Smooth muscle cell (in vitro differentiated cells): Measurements from ENCODE around the gene RGPD4. TPM values are rescaled to one million over a fixed set of nuclear protein-coding genes. Genes with fewer than 3 reads are reported as not detected.

Experiments used
- DNase-seq: peaks from one replicate; lab custom pipeline; 2025; ENCODE audit not compliant: unreplicated experiment; lab: John Stamatoyannopoulos, UW
- H2AFZ ChIP-seq: fragments of 200-600 bp; sonication (generic); 2 replicates; pipeline ENCODE4 v1.6.0; 2016; ENCODE audit warnings: antibody characterized with exemption, low read depth, mild to moderate bottlenecking
- H3F3A ChIP-seq: fragments of 200-600 bp; sonication (generic); 2 replicates; pipeline ENCODE4 v1.6.0; 2017; ENCODE audit warnings: antibody characterized with exemption, low read depth
- H3K27ac ChIP-seq: fragments of 200-600 bp; sonication (generic); 2 replicates; pipeline ENCODE4 v1.5.1; 2016; ENCODE audit warnings: low read depth, mild to moderate bottlenecking
- H3K27me3 ChIP-seq: fragments of 200-600 bp; sonication (generic); 2 replicates; pipeline ENCODE4 v1.6.1; 2016; ENCODE audit warnings: low read depth, mild to moderate bottlenecking
- H3K36me3 ChIP-seq: fragments of 200-600 bp; sonication (generic); 2 replicates; pipeline ENCODE4 v1.5.1; 2016; ENCODE audit warnings: low read depth
- H3K4me1 ChIP-seq: fragments of 200-600 bp; sonication (generic); 2 replicates; pipeline ENCODE4 v1.5.1; 2016; ENCODE audit warnings: low read depth
- H3K4me2 ChIP-seq: fragments of 200-600 bp; sonication (generic); 2 replicates; pipeline ENCODE4 v1.6.0; 2016; ENCODE audit warnings: mild to moderate bottlenecking
- H3K4me3 ChIP-seq: fragments of 200-600 bp; sonication (generic); 2 replicates; pipeline ENCODE4 v1.5.1; 2016; ENCODE audit warnings: mild to moderate bottlenecking
- H3K79me2 ChIP-seq: fragments of 200-600 bp; sonication (generic); 2 replicates; pipeline ENCODE4 v1.6.0; 2016; ENCODE audit warnings: low read depth, mild to moderate bottlenecking
- H3K9ac ChIP-seq: fragments of 200-600 bp; sonication (generic); 2 replicates; pipeline ENCODE4 v1.6.0; 2016; ENCODE audit warnings: low read depth
- H3K9me3 ChIP-seq: fragments of 200-600 bp; sonication (generic); replicated peaks from 2 replicates; pipeline ENCODE4 v1.5.1; 2016; ENCODE audit warnings: low read depth
- H4K20me1 ChIP-seq: fragments of 200-600 bp; sonication (generic); 2 replicates; pipeline ENCODE4 v1.6.0; 2016; ENCODE audit warnings: low read depth
- CTCF ChIP-seq: fragments of 200-600 bp; sonication (generic); IDR thresholded peaks from 2 replicates; pipeline ENCODE4 v1.5.1; 2017; ENCODE audit warnings: borderline replicate concordance, mild to moderate bottlenecking, antibody characterized with exemption; ENCODE audit not compliant: insufficient read depth, poor library complexity, severe bottlenecking
- WGBS: methylation state at CpG from one replicate; pipeline ENCODE4 v1.1.7; 2016; ENCODE audit warnings: low lambda C conversion rate; 5-methylcytosine and 5-hydroxymethylcytosine counted together
- polyA plus RNA-seq: library from polyadenylated mRNA; unstranded; fragments of >200 nt; fragmentation: Nextera tagmentation; extraction: Ambion mirVana; gene quantifications from 2 replicates; pipeline ENCODE4 v1.2.1, GENCODE V29; 2016
- total RNA-seq: library from RNA; depleted of rRNA; stranded (reverse); fragments of >200 nt; gene quantifications from 2 replicates; pipeline ENCODE4 v1.2.3, GENCODE V29; 2014

The RGPD4 gene
- total and polyA plus RNA-seq, 2 experiments from 2014 or later = 0.04 TPM; not detected in 1

GRCh38 chr2:107801498-107801897, 25.2 kb upstream of the RGPD4 start:
- no peaks in the 10 kb centered on the region for H3K79me2 ChIP-seq
- DNase-seq = no peak
- no peaks in the 10 kb centered on the region for H3F3A ChIP-seq
- no peak overlapping the region for H3K4me2 ChIP-seq
- H3K4me1 ChIP-seq = no peaks in the 10 kb centered on the region
- H2AFZ ChIP-seq = no peak overlapping the region
- no peaks in the 10 kb centered on the region for H4K20me1 ChIP-seq
- no peaks in the 10 kb centered on the region for H3K27me3 ChIP-seq
- H3K9ac ChIP-seq = no peak overlapping the region
- no peaks in the 10 kb centered on the region for H3K36me3 ChIP-seq
- H3K4me3 ChIP-seq = no peak overlapping the region
- H3K9me3 ChIP-seq = no peaks in the 10 kb centered on the region
- WGBS = 45% methylated on average over 2 of the region's 2 CpGs
- H3K27ac ChIP-seq = no peak overlapping the region
- TF ChIP-seq CTCF = no peak

GRCh38 chr2:107804608-107805498, 21.8 kb upstream of the RGPD4 start:
- Histone ChIP-seq H3K9me3 (no peaks in the 10 kb centered on the region), H3K4me1 (no peaks in the 10 kb centered on the region), H3K4me2 (no peak overlapping the region), H3K9ac (no peak overlapping the region), H3F3A (no peaks in the 10 kb centered on the region), H3K27me3 (no peaks in the 10 kb centered on the region), H3K4me3 (no peak overlapping the region), H4K20me1 (no peaks in the 10 kb centered on the region), H3K79me2 (no peaks in the 10 kb centered on the region), H3K27ac (no peak overlapping the region), H2AFZ (no peak overlapping the region), H3K36me3 (no peaks in the 10 kb centered on the region)
- no peak for DNase-seq
- no peak for TF ChIP-seq CTCF
- 89% methylated on average over 6 of the region's 6 CpGs for WGBS

GRCh38 chr2:107806901-107807300, 19.8 kb upstream of the RGPD4 start:
- H3K79me2 ChIP-seq = no peaks in the 10 kb centered on the region
- H3K36me3 ChIP-seq = no peaks in the 10 kb centered on the region
- H2AFZ ChIP-seq = no peak overlapping the region
- WGBS = 76% methylated on average over 4 of the region's 4 CpGs
- no peaks in the 10 kb centered on the region for H3F3A ChIP-seq
- no peak overlapping the region for H3K4me3 ChIP-seq
- H3K9ac ChIP-seq = no peak overlapping the region
- H3K9me3 ChIP-seq = no peaks in the 10 kb centered on the region
- no peak overlapping the region for H3K4me2 ChIP-seq
- no peaks in the 10 kb centered on the region for H3K27me3 ChIP-seq
- H3K27ac ChIP-seq = no peak overlapping the region
- no peaks in the 10 kb centered on the region for H3K4me1 ChIP-seq
- TF ChIP-seq CTCF = no peak
- no peak for DNase-seq
- H4K20me1 ChIP-seq = no peaks in the 10 kb centered on the region

GRCh38 chr2:107807988-107808387, 18.7 kb upstream of the RGPD4 start:
- no peaks in the 10 kb centered on the region for H3K27me3 ChIP-seq
- no peak for TF ChIP-seq CTCF
- H3K4me1 ChIP-seq = no peaks in the 10 kb centered on the region
- H3K9me3 ChIP-seq = no peaks in the 10 kb centered on the region
- H3K27ac ChIP-seq = peak overlapping the region; percentile 11
- DNase-seq = no peak
- no peak overlapping the region for H3K9ac ChIP-seq
- no peaks in the 10 kb centered on the region for H3K79me2 ChIP-seq
- H3K4me2 ChIP-seq = no peak overlapping the region
- H3F3A ChIP-seq = no peaks in the 10 kb centered on the region
- no peak overlapping the region for H2AFZ ChIP-seq
- no peak overlapping the region for H3K4me3 ChIP-seq
- 81% methylated on average over 7 of the region's 7 CpGs for WGBS
- no peaks in the 10 kb centered on the region for H3K36me3 ChIP-seq
- no peaks in the 10 kb centered on the region for H4K20me1 ChIP-seq
